DOHH2 (cell line): ENCODE results near the gene RUFY1.

Experiments used
- EZH2phosphoT487 ChIP-seq: fragments of 200-600 bp; sonication (generic); IDR thresholded peaks from 2 replicates; pipeline ENCODE4 v1.6.1; 2017; ENCODE audit warnings: borderline replicate concordance, mild to moderate bottlenecking, antibody characterized with exemption, low read length, moderate library complexity, mixed read lengths
- TF ChIP-seq, protein P1 (sequence below): fragments of 200-600 bp; sonication (generic); IDR thresholded peaks from one replicate; pipeline ENCODE4 v1.5.1; 2014; ENCODE audit warnings: antibody characterized with exemption, mild to moderate bottlenecking, low read depth, low read length; ENCODE audit not compliant: poor library complexity, severe bottlenecking

DNA sequence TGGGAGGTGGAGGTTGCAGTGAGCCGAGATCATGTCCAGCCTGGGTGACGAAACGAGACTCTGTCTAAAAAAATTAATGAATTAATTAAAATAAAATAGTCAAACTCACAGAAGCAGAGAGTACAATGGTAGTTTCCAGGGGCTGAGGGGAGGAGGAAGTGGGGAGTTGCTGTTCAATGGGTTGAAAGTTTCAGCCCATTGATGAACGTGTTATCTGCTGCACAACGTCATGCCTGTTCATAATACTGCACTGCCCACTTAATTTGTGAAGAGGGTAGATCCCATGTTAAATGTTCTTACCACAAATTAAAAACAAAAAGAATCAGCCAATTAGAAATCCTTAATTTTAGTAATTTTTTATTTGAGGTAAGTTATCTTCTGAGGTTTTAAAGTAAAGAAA is 16.4 kb upstream of the RUFY1 start:
- TF ChIP-seq, protein P1, sequence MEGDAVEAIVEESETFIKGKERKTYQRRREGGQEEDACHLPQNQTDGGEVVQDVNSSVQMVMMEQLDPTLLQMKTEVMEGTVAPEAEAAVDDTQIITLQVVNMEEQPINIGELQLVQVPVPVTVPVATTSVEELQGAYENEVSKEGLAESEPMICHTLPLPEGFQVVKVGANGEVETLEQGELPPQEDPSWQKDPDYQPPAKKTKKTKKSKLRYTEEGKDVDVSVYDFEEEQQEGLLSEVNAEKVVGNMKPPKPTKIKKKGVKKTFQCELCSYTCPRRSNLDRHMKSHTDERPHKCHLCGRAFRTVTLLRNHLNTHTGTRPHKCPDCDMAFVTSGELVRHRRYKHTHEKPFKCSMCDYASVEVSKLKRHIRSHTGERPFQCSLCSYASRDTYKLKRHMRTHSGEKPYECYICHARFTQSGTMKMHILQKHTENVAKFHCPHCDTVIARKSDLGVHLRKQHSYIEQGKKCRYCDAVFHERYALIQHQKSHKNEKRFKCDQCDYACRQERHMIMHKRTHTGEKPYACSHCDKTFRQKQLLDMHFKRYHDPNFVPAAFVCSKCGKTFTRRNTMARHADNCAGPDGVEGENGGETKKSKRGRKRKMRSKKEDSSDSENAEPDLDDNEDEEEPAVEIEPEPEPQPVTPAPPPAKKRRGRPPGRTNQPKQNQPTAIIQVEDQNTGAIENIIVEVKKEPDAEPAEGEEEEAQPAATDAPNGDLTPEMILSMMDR, result no peak
- no peak for TF ChIP-seq EZH2phosphoT487
